ENCODE data around the gene ZNF33B.

Gene ZNF33B

DNA sequence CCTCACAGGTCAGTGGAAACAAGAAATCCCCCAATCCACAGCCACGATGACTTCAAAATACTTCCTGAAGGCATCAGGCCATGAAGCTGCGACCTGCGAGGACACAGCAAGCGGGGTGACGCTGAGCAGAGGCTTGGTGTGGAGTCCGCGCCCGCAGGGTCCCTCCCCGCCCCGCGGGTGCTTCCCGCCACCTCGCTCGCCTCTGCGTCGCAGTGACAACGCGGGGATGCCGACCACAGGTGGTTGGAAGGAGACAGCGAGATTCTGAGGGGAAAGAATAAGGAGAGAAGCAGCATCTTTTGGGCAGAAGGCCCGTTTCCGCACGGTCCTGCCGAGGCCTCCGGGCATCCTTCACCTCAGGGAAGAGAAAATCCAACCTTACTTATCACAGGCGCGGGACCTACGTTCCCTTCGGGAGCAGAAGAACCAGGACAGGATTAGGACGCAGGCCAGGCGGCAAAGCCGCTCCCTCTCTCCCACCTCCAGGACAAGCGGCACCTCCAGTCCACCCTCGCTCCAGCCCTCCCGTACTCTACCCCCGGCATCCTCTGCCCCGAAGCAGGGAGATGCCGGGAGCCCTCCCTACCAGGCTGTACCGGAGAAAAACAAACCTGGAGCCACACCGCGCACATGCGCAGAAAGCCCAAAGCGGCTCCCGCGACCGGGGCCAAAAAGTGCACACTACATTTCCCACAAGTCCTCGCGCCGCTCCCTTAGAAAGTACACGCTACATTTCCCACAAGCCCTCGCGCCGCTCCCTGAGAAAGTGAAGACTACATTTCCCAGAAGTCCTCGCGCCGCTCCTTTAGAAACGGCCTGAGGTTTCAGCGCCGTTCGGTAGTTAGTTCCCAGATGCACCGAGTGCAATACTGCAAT, 85.9 kb downstream of the ZNF33B start:
- Histone ChIP-seq H3K9ac (ENCODE audit: low read depth, low read length, poor library complexity, severe bottlenecking) (peak overlapping the region; percentile 83), H3K4me1 (ENCODE audit: insufficient read depth, low read length, poor library complexity, severe bottlenecking) (peaks cover 17% of the 10 kb centered on the region), H4K20me1 (ENCODE audit: insufficient read depth, low read length, poor library complexity, severe bottlenecking) (no peaks in the 10 kb centered on the region), H3K79me2 (ENCODE audit: insufficient read depth, low read length) (peaks cover 31% of the 10 kb centered on the region), H3K9me3 (ENCODE audit: insufficient read depth, low read depth, low read length) (no peaks in the 10 kb centered on the region), H3K27me3 (ENCODE audit: insufficient read depth, low read length, poor library complexity, severe bottlenecking) (no peaks in the 10 kb centered on the region), H3K36me3 (ENCODE audit: insufficient read depth, low read length) (no peaks in the 10 kb centered on the region), H2AFZ (ENCODE audit: low read length) (peak overlapping the region; percentile 100), H3K9me2 (replicated peaks; ENCODE audit: low read depth, low read length) (no peaks in the 10 kb centered on the region), H3K4me3 (ENCODE audit: low read length, poor library complexity, severe bottlenecking) (peak overlapping the region; percentile 91), H3F3A (ENCODE audit: low read depth) (no peaks in the 10 kb centered on the region), H3K4me2 (ENCODE audit: low read depth, low read length, poor library complexity, severe bottlenecking) (peak overlapping the region; percentile 95)
- TF ChIP-seq EZH2phosphoT487 (IDR thresholded peaks at IDR 0.05; ENCODE audit: borderline replicate concordance) = no peak
- TF ChIP-seq, protein P1, sequence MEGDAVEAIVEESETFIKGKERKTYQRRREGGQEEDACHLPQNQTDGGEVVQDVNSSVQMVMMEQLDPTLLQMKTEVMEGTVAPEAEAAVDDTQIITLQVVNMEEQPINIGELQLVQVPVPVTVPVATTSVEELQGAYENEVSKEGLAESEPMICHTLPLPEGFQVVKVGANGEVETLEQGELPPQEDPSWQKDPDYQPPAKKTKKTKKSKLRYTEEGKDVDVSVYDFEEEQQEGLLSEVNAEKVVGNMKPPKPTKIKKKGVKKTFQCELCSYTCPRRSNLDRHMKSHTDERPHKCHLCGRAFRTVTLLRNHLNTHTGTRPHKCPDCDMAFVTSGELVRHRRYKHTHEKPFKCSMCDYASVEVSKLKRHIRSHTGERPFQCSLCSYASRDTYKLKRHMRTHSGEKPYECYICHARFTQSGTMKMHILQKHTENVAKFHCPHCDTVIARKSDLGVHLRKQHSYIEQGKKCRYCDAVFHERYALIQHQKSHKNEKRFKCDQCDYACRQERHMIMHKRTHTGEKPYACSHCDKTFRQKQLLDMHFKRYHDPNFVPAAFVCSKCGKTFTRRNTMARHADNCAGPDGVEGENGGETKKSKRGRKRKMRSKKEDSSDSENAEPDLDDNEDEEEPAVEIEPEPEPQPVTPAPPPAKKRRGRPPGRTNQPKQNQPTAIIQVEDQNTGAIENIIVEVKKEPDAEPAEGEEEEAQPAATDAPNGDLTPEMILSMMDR (conservative IDR thresholded peaks at IDR 0.05; ENCODE audit: low read length) = no peak

DNA sequence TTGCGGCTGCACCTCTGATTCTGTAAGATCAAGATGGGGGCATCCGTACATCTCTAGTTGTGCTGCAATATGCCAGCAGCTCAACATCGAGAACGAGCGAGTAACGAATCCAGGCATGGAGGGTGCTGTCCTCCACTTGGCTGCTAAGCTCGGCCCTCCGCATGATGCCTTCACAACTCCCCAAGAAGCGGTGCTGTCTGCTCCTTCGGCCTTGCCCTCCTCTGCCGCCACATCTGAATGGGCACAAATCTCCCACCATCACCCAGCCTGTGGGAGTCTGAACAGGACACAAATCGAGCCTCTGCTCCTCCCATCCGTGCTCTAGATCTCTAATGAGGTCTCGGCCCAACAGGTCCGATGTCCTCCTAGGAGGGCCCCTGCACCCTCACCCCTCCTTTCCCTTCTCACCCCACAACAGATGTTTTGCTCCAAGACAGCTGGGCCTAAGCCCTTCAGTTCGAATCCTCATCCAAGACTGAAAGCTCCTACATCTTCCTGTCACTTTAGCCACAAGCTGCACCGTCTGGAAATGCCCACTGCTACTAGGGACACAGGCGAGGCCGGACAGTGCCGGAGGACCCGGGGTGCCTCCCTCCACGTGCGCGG, 86.7 kb downstream of the ZNF33B start:
- Histone ChIP-seq H3K9me2 (replicated peaks; ENCODE audit: low read depth, low read length) (no peaks in the 10 kb centered on the region), H4K20me1 (ENCODE audit: insufficient read depth, low read length, poor library complexity, severe bottlenecking) (no peaks in the 10 kb centered on the region), H3K79me2 (ENCODE audit: insufficient read depth, low read length) (peaks cover 31% of the 10 kb centered on the region), H3K36me3 (ENCODE audit: insufficient read depth, low read length) (no peaks in the 10 kb centered on the region), H3F3A (ENCODE audit: low read depth) (no peaks in the 10 kb centered on the region), H3K4me2 (ENCODE audit: low read depth, low read length, poor library complexity, severe bottlenecking) (peak overlapping the region; percentile 95), H2AFZ (ENCODE audit: low read length) (peak overlapping the region; percentile 100), H3K4me3 (ENCODE audit: low read length, poor library complexity, severe bottlenecking) (peak overlapping the region; percentile 91), H3K9ac (ENCODE audit: low read depth, low read length, poor library complexity, severe bottlenecking) (peak overlapping the region; percentile 83), H3K9me3 (ENCODE audit: insufficient read depth, low read depth, low read length) (no peaks in the 10 kb centered on the region), H3K4me1 (ENCODE audit: insufficient read depth, low read length, poor library complexity, severe bottlenecking) (peaks cover 25% of the 10 kb centered on the region), H3K27me3 (ENCODE audit: insufficient read depth, low read length, poor library complexity, severe bottlenecking) (no peaks in the 10 kb centered on the region)
- no peak for TF ChIP-seq EZH2phosphoT487 (IDR thresholded peaks at IDR 0.05; ENCODE audit: borderline replicate concordance)
- TF ChIP-seq, protein P1 (conservative IDR thresholded peaks at IDR 0.05; ENCODE audit: low read length) = no peak

DNA sequence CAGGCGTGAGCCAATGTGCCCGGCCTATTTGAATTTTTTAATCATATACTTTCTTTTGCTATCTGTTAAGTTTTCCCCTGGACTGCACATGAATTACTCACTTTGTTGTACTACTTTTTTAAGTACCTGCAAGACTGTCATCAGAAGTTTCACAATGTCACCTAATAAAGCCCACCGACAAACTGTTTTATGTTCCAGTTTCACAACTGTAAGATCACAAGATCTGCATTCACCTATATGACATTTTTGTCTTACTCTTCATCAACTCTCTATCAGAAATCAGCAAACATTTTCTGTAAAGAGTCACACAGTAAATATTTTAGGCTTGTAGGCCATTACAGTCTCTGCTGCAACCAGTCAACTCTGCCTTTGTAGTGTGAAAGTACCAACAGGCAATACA, 88.5 kb downstream of the ZNF33B start:
- H3K4me2 ChIP-seq (ENCODE audit: low read depth, low read length, poor library complexity, severe bottlenecking) = peak overlapping the region; percentile 95
- TF ChIP-seq EZH2phosphoT487 (IDR thresholded peaks at IDR 0.05; ENCODE audit: borderline replicate concordance) = no peak
- TF ChIP-seq, protein P1 (conservative IDR thresholded peaks at IDR 0.05; ENCODE audit: low read length) = no peak
- no peaks in the 10 kb centered on the region for H4K20me1 ChIP-seq (ENCODE audit: insufficient read depth, low read length, poor library complexity, severe bottlenecking)
- no peaks in the 10 kb centered on the region for H3K9me2 ChIP-seq (replicated peaks; ENCODE audit: low read depth, low read length)
- peaks cover 6% of the 10 kb centered on the region for H3K9me3 ChIP-seq (ENCODE audit: insufficient read depth, low read depth, low read length)
- no peak overlapping the region for H2AFZ ChIP-seq (ENCODE audit: low read length)
- H3F3A ChIP-seq (ENCODE audit: low read depth) = no peaks in the 10 kb centered on the region
- H3K79me2 ChIP-seq (ENCODE audit: insufficient read depth, low read length) = peaks cover 35% of the 10 kb centered on the region
- H3K4me3 ChIP-seq (ENCODE audit: low read length, poor library complexity, severe bottlenecking) = peak overlapping the region; percentile 91
- H3K9ac ChIP-seq (ENCODE audit: low read depth, low read length, poor library complexity, severe bottlenecking) = peak overlapping the region; percentile 37
- H3K27me3 ChIP-seq (ENCODE audit: insufficient read depth, low read length, poor library complexity, severe bottlenecking) = no peaks in the 10 kb centered on the region
- H3K36me3 ChIP-seq (ENCODE audit: insufficient read depth, low read length) = no peaks in the 10 kb centered on the region
- peaks cover 26% of the 10 kb centered on the region for H3K4me1 ChIP-seq (ENCODE audit: insufficient read depth, low read length, poor library complexity, severe bottlenecking)
